HCT116 (cell line): ENCODE measurements around the gene CALHM1.

ENCODE experiments used
- EZH2 ChIP-seq: fragments of 200-600 bp; sonication (generic); IDR thresholded peaks from 2 replicates; pipeline ENCODE4 v1.6.1; 2017; ENCODE audit warnings: antibody characterized with exemption, mixed run types
- POLR2A ChIP-seq: IDR thresholded peaks from 2 replicates; pipeline ENCODE4 v1.7.0; 2011; ENCODE audit warnings: borderline replicate concordance; ENCODE audit not compliant: insufficient read depth, insufficient read length; ENCODE audit errors: extremely low read depth
- POLR2AphosphoS5 ChIP-seq: IDR thresholded peaks from 2 replicates; pipeline ENCODE4 v1.6.1; 2011; ENCODE audit warnings: mild to moderate bottlenecking, low read depth, low read length, moderate library complexity
- ZNF274 ChIP-seq: fragments of 200-500 bp; sonication (Bioruptor generic); IDR thresholded peaks from 2 replicates; pipeline ENCODE4 v1.6.1; 2014; ENCODE audit warnings: mild to moderate bottlenecking, low read depth, low read length, inconsistent platforms
- TF ChIP-seq, protein P1 (sequence below), 3 experiments: fragments of 200-600 bp in 1 of 3; sonication (generic) in 1 of 3; IDR thresholded peaks in 2 of 3; conservative IDR thresholded peaks in 1 of 3; 2 replicates each; pipeline ENCODE4 v1.5.1; 2012 to 2017; ENCODE audit warnings: low read depth in 2 of 3, low read length in 2 of 3, antibody characterized with exemption in 1 of 3, borderline replicate concordance in 1 of 3, control low read depth in 1 of 3, mild to moderate bottlenecking in 1 of 3, mixed read lengths in 1 of 3, mixed run types in 1 of 3, moderate library complexity in 1 of 3; ENCODE audit not compliant: insufficient read depth in 1 of 3
- TF ChIP-seq, protein P2 (sequence below): IDR thresholded peaks from 2 replicates; pipeline ENCODE4 v1.6.1; 2012; ENCODE audit warnings: low read depth

DNA sequence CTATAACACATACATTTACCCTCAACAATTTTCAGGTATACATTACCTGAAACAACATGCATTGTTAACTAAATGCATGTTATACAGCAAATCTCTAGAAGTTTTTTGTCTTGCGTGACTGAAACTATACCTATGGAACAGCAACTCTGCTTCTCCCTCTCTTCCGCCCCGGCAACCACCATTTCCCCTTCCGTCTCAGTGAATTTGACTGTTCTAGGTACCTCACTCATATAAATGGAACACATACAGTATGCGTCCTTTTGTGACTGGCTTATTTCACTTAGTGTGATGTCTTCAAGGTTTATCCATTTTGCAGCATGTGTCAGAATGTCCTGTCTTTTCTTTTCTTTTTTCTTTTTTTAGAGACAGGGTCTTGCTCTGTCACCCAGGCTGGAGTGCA lies 29.1 kb downstream of the CALHM1 start:
- TF ChIP-seq, protein P1, sequence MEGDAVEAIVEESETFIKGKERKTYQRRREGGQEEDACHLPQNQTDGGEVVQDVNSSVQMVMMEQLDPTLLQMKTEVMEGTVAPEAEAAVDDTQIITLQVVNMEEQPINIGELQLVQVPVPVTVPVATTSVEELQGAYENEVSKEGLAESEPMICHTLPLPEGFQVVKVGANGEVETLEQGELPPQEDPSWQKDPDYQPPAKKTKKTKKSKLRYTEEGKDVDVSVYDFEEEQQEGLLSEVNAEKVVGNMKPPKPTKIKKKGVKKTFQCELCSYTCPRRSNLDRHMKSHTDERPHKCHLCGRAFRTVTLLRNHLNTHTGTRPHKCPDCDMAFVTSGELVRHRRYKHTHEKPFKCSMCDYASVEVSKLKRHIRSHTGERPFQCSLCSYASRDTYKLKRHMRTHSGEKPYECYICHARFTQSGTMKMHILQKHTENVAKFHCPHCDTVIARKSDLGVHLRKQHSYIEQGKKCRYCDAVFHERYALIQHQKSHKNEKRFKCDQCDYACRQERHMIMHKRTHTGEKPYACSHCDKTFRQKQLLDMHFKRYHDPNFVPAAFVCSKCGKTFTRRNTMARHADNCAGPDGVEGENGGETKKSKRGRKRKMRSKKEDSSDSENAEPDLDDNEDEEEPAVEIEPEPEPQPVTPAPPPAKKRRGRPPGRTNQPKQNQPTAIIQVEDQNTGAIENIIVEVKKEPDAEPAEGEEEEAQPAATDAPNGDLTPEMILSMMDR (IDR thresholded peaks at IDR 0.05 in 2 of 3, conservative IDR thresholded peaks at IDR 0.05 in 1 of 3; ENCODE audit: borderline replicate concordance in 1 of 3, insufficient read depth in 1 of 3, low read depth in 2 of 3, low read length in 2 of 3): no peak
- TF ChIP-seq EZH2 (no peak), POLR2AphosphoS5 (no peak), POLR2A (no peak), ZNF274 (no peak)
- TF ChIP-seq, protein P2, sequence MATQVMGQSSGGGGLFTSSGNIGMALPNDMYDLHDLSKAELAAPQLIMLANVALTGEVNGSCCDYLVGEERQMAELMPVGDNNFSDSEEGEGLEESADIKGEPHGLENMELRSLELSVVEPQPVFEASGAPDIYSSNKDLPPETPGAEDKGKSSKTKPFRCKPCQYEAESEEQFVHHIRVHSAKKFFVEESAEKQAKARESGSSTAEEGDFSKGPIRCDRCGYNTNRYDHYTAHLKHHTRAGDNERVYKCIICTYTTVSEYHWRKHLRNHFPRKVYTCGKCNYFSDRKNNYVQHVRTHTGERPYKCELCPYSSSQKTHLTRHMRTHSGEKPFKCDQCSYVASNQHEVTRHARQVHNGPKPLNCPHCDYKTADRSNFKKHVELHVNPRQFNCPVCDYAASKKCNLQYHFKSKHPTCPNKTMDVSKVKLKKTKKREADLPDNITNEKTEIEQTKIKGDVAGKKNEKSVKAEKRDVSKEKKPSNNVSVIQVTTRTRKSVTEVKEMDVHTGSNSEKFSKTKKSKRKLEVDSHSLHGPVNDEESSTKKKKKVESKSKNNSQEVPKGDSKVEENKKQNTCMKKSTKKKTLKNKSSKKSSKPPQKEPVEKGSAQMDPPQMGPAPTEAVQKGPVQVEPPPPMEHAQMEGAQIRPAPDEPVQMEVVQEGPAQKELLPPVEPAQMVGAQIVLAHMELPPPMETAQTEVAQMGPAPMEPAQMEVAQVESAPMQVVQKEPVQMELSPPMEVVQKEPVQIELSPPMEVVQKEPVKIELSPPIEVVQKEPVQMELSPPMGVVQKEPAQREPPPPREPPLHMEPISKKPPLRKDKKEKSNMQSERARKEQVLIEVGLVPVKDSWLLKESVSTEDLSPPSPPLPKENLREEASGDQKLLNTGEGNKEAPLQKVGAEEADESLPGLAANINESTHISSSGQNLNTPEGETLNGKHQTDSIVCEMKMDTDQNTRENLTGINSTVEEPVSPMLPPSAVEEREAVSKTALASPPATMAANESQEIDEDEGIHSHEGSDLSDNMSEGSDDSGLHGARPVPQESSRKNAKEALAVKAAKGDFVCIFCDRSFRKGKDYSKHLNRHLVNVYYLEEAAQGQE: no peak
